Brain microvascular endothelial cell (primary cell): Measurements from ENCODE around the gene LTBP3.

ENCODE experiments used
- DNase-seq: peaks from one replicate; pipeline ENCODE4 v3.0.0-alpha.2; 2020
- H3K27ac ChIP-seq: fragments of 250-450 bp; sonication (Bioruptor Pico); 2 replicates; pipeline ENCODE4 v1.5.1; 2020; ENCODE audit warnings: mild to moderate bottlenecking, moderate library complexity
- H3K27me3 ChIP-seq: fragments of 250-450 bp; sonication (Bioruptor Pico); replicated peaks from 2 replicates; pipeline ENCODE4 v1.5.1; 2020; ENCODE audit warnings: mild to moderate bottlenecking
- H3K36me3 ChIP-seq: fragments of 250-450 bp; sonication (Bioruptor Pico); replicated peaks from 2 replicates; pipeline ENCODE4 v1.5.1; 2020; ENCODE audit warnings: mild to moderate bottlenecking
- H3K4me3 ChIP-seq: 2 replicates; pipeline ENCODE4 v1.5.1; 2011; ENCODE audit warnings: low read depth, mild to moderate bottlenecking, control low read depth, low read length, moderate library complexity
- in situ Hi-C: cut with HindIII; loops from 2 replicates; pipeline ENCODE4 v1.10.0; 2017; ENCODE audit warnings: low sequenced_read_pairs, low pct_ligation_motif_present
- TF ChIP-seq, protein P1 (sequence below): IDR thresholded peaks from 2 replicates; pipeline ENCODE4 v1.5.1; 2011; ENCODE audit warnings: low read depth, mild to moderate bottlenecking, moderate library complexity, low read length, control low read depth, inconsistent platforms; ENCODE audit errors: missing control alignments

The LTBP3 gene

DNA sequence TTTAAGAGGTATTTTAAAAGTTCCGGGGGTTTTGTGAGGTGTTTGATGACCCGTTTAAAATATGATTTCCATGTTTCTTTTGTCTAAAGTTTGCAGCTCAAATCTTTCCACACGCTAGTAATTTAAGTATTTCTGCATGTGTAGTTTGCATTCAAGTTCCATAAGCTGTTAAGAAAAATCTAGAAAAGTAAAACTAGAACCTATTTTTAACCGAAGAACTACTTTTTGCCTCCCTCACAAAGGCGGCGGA, 59.5 kb downstream of the LTBP3 start:
- in situ Hi-C loops, result loop anchor here (5.0 kb wide), 1 partner anchor 76 kb away; the partner anchor contains the start of gene NEAT1
- H3K4me3 ChIP-seq, result peak overlapping the region; percentile 99
- H3K36me3 ChIP-seq, result peaks cover 43% of the 10 kb centered on the region
- H3K27me3 ChIP-seq, result no peaks in the 10 kb centered on the region
- TF ChIP-seq, protein P1, sequence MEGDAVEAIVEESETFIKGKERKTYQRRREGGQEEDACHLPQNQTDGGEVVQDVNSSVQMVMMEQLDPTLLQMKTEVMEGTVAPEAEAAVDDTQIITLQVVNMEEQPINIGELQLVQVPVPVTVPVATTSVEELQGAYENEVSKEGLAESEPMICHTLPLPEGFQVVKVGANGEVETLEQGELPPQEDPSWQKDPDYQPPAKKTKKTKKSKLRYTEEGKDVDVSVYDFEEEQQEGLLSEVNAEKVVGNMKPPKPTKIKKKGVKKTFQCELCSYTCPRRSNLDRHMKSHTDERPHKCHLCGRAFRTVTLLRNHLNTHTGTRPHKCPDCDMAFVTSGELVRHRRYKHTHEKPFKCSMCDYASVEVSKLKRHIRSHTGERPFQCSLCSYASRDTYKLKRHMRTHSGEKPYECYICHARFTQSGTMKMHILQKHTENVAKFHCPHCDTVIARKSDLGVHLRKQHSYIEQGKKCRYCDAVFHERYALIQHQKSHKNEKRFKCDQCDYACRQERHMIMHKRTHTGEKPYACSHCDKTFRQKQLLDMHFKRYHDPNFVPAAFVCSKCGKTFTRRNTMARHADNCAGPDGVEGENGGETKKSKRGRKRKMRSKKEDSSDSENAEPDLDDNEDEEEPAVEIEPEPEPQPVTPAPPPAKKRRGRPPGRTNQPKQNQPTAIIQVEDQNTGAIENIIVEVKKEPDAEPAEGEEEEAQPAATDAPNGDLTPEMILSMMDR, result no peak
- H3K27ac ChIP-seq, result peak overlapping the region; percentile 93
- DNase-seq, result no peak

DNA sequence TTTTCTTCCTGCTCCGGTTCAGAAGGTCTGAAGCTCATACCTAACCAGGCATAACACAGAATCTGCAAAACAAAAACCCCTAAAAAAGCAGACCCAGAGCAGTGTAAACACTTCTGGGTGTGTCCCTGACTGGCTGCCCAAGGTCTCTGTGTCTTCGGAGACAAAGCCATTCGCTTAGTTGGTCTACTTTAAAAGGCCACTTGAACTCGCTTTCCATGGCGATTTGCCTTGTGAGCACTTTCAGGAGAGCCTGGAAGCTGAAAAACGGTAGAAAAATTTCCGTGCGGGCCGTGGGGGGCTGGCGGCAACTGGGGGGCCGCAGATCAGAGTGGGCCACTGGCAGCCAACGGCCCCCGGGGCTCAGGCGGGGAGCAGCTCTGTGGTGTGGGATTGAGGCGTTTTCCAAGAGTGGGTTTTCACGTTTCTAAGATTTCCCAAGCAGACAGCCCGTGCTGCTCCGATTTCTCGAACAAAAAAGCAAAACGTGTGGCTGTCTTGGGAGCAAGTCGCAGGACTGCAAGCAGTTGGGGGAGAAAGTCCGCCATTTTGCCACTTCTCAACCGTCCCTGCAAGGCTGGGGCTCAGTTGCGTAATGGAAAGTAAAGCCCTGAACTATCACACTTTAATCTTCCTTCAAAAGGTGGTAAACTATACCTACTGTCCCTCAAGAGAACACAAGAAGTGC, 60.0 kb downstream of the LTBP3 start:
- Histone ChIP-seq H3K27me3 (no peaks in the 10 kb centered on the region), H3K4me3 (peak overlapping the region; percentile 99), H3K36me3 (peaks cover 38% of the 10 kb centered on the region), H3K27ac (peak overlapping the region; percentile 93)
- TF ChIP-seq, protein P1, result no peak
- in situ Hi-C loops, result loop anchor here (5.0 kb wide), 1 partner anchor 76 kb away; the partner anchor contains the start of gene NEAT1
- DNase-seq, result peak; percentile 14

DNA sequence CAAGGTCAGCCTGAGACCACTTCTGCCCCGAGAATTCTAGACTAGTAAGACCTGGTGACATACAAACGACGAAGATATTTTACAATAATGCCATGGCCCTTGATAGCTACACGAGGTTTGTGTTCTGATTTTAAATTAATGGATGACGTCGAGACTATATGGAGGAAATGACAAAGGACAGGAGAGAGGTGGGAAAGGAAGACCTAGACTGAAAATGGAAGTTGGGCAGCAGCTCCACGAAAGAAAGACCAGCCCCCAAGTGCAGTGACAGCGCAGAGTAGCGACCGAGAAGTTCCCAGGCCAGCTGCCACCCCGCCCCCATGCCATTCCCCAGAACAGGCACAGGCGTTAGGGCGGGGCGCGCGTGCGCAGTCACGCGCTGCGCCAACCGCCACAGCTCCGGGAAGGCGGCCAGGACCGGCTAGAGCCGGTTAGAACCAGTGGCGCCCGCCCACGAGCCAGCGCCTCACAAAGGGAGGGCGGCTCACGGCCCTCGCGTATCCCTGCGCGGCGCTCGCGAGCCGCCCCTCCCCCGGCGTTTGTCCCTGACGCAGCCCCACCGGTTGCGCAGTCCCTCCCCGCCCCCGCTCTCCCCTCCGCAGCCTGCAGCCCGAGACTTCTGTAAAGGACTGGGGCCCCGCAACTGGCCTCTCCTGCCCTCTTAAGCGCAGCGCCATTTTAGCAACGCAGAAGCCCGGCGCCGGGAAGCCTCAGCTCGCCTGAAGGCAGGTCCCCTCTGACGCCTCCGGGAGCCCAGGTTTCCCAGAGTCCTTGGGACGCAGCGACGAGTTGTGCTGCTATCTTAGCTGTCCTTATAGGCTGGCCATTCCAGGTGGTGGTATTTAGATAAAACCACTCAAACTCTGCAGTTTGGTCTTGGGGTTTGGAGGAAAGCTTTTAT, 60.8 kb downstream of the LTBP3 start:
- in situ Hi-C loops, result loop anchor here (5.0 kb wide), 1 partner anchor 75 kb away; the partner anchor contains the start of gene NEAT1
- TF ChIP-seq, protein P1, result no peak
- Histone ChIP-seq H3K27me3 (no peaks in the 10 kb centered on the region), H3K27ac (peak overlapping the region; percentile 93), H3K4me3 (peak overlapping the region; percentile 99), H3K36me3 (peaks cover 30% of the 10 kb centered on the region)
- DNase-seq, result peak; percentile 97

DNA sequence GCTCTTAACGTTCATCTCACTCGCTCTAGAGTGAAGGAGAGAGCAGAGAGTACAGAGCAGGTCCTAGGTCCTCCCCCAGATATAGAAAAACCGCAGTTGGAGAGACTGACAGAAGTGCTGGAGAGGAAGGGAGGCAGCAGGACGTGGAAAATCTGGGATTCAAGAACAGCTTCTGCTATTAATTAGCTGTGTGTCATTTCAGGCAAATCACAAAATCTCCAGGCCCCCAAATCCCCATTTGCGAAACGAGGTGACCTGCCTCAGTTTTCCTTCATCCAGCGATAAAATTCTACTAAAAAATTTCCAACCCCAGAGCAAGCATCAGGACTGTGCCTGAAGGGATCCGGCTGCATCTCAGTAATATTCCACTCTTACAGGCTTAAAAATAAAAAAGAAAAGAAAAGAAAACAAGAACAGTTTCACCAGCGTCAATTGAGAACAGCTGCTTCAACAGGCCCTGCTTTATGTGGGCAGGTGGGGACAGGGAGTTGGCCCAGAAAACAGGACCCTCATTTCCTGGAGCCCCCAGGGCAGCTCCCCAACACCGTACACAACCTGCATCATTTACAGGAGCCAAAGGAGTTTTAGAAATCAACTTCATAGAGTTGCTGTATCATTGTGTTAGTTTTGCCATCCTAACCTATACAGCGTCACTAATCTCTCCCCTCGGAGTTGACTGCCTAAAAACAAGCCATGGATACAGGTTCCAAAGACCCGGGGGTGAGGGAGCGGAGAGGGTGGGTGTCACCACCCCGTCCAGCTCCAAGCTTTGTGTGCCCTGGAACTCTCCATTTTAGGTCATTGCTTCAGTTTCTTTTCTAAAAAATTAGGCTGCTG, 61.6 kb downstream of the LTBP3 start:
- DNase-seq, result peak; percentile 22

More for the DNA sequence above, 61.6 kb downstream of the LTBP3 start:
- TF ChIP-seq, protein P1, result no peak
- Histone ChIP-seq H3K27me3 (no peaks in the 10 kb centered on the region), H3K4me3 (no peak overlapping the region), H3K27ac (peak overlapping the region; percentile 93), H3K36me3 (peaks cover 22% of the 10 kb centered on the region)
- in situ Hi-C loops, result loop anchor here (5.0 kb wide), 1 partner anchor 74 kb away; the partner anchor contains the start of gene NEAT1
